Lower leg skin (tissue), 4 donors: ENCODE data around the gene GLP2R. TPM values are rescaled to one million over a fixed set of nuclear protein-coding genes. Genes with fewer than 3 reads are reported as not detected.

Experiments used
- DNase-seq, 2 donors: peaks; one replicate each; pipeline ENCODE4 v3.0.0-alpha.2; 2019; ENCODE audit warnings: low spot score in 2 of 2
- H3K4me3 ChIP-seq: fragments of 200-600 bp; sonication (generic); 2 replicates; pipeline ENCODE4 v1.5.1; 2017; ENCODE audit warnings: mild to moderate bottlenecking, low read depth; ENCODE audit not compliant: poor library complexity, severe bottlenecking
- POLR2A ChIP-seq, 2 donors: fragments of 450-650 bp; IDR thresholded peaks; one replicate each; pipeline ENCODE4 v1.6.1; 2016 to 2017; ENCODE audit warnings: antibody characterized with exemption in 2 of 2, mild to moderate bottlenecking in 1 of 2, moderate library complexity in 1 of 2
- WGBS, 2 donors: methylation state at CpG; one replicate each; pipeline ENCODE4 v1.1.5; 2018; 5-methylcytosine and 5-hydroxymethylcytosine counted together
- intact Hi-C: fragments of 100-400 bp; cut with DNase I; formaldehyde crosslinking; loops from one replicate; pipeline ENCODE4 v1.15.0; 2023; ENCODE audit warnings: low total_unique reads
- total RNA-seq, 4 donors: library from RNA; depleted of rRNA; stranded (reverse); fragments of >200 nt; gene quantifications; one replicate each; pipeline ENCODE4 v1.1.0, GENCODE V29; 2016
- TF ChIP-seq, protein P1 (sequence below), 3 donors: fragments of 450-650 bp; IDR thresholded peaks; one replicate each; pipeline ENCODE4 v1.5.1; 2016; ENCODE audit warnings: antibody characterized with exemption in 3 of 3, mild to moderate bottlenecking in 3 of 3, moderate library complexity in 2 of 3

The GLP2R gene
- total RNA-seq, 4 donors from 2014 or later = 1.9 TPM; not detected in 3

DNA sequence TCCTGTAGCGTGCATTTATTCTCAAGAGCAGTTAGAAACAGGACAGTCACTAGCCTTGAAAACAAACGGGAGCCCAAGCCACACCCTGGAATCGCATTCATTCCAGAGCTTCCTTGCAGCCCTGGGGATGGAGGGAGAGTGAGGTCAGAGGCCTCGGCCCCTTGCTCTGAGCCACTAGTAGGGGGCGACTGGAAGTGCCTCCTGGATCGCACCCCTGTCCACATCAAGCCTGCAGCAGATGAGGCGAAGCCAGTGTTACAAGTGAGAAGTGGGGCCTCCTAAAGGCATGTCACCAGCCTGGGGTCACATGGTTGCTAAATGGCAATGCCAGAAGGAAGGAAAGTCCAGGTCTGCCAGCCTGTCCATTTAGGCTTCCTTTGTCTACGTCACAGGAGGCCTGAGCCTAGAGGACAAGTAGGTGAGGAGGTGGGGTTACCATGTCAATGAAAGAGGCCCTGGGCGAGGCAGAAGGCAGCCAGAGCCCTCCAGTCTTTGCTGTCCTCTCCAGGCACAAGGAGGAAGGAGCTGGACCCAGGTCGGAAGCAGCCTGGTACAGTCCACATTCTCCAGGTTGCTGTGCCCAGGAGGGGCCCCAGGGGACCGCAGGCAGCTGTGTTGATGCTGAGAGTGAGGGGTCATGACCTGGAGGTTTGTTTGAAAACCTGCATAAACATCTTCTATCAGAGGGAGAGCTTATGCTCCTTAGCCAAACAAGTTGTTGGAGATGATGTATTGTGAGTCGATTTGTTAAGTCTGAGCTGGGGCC is 82.3 kb downstream of the GLP2R start:
- 34 to 38% methylated on average over 12 of the region's 12 CpGs for WGBS, 2 donors
- no peak for TF ChIP-seq POLR2A (IDR thresholded peaks at IDR 0.05)
- TF ChIP-seq, protein P1, sequence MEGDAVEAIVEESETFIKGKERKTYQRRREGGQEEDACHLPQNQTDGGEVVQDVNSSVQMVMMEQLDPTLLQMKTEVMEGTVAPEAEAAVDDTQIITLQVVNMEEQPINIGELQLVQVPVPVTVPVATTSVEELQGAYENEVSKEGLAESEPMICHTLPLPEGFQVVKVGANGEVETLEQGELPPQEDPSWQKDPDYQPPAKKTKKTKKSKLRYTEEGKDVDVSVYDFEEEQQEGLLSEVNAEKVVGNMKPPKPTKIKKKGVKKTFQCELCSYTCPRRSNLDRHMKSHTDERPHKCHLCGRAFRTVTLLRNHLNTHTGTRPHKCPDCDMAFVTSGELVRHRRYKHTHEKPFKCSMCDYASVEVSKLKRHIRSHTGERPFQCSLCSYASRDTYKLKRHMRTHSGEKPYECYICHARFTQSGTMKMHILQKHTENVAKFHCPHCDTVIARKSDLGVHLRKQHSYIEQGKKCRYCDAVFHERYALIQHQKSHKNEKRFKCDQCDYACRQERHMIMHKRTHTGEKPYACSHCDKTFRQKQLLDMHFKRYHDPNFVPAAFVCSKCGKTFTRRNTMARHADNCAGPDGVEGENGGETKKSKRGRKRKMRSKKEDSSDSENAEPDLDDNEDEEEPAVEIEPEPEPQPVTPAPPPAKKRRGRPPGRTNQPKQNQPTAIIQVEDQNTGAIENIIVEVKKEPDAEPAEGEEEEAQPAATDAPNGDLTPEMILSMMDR (IDR thresholded peaks at IDR 0.05) = no peak
- DNase-seq = no peak
- intact Hi-C loops = no loop called here
- H3K4me3 ChIP-seq = no peak overlapping the region

DNA sequence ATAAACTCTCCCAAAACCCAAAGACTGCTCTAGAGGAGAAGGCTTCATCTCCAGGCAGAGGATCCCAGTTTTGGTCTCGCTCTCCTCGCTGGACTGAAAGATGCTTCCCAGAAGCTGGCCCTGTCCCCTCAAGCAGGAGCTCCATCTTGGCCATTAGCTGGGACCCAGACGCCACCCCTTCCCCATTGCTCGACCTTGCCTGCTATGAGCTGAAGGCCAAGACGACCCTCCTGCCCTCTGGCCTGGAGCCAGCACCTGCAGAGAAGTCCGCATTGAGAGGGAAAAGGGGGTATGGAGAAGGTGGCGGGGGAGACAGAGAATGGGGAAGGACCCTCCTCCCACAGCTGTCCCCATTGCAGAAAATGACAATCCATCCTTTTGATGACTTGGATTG is 82.9 kb downstream of the GLP2R start:
- DNase-seq = no peak
- WGBS, 2 donors = 72 to 78% methylated on average over 7 of the region's 7 CpGs
- intact Hi-C loops = no loop called here
- no peak for TF ChIP-seq POLR2A (IDR thresholded peaks at IDR 0.05)
- TF ChIP-seq, protein P1 (IDR thresholded peaks at IDR 0.05) = no peak
- H3K4me3 ChIP-seq = no peak overlapping the region

DNA sequence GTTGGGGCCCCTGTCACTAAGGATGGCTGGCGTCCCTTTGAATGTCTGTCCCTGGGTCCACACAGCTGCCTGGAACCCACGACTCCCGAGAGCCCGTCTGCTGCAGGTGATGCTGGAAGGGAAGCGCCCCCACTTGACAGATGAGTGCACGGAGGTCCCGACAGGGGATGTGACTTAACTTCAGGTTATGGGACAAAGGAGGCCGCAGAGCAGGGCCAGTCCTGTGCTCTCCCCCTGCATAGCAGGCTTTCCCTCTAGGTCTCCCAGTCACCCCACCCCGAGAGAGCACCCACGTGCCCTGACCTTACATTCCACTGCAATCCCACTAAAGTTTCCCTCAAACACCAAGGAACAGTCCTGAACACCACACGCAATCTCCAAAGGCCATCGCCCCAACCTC is 85.4 kb downstream of the GLP2R start:
- no peak for DNase-seq
- H3K4me3 ChIP-seq = no peak overlapping the region
- TF ChIP-seq, protein P1 (IDR thresholded peaks at IDR 0.05) = no peak
- TF ChIP-seq POLR2A (IDR thresholded peaks at IDR 0.05) = no peak
- 79 to 87% methylated on average over 12 of the region's 12 CpGs for WGBS, 2 donors
- intact Hi-C loops = no loop called here

DNA sequence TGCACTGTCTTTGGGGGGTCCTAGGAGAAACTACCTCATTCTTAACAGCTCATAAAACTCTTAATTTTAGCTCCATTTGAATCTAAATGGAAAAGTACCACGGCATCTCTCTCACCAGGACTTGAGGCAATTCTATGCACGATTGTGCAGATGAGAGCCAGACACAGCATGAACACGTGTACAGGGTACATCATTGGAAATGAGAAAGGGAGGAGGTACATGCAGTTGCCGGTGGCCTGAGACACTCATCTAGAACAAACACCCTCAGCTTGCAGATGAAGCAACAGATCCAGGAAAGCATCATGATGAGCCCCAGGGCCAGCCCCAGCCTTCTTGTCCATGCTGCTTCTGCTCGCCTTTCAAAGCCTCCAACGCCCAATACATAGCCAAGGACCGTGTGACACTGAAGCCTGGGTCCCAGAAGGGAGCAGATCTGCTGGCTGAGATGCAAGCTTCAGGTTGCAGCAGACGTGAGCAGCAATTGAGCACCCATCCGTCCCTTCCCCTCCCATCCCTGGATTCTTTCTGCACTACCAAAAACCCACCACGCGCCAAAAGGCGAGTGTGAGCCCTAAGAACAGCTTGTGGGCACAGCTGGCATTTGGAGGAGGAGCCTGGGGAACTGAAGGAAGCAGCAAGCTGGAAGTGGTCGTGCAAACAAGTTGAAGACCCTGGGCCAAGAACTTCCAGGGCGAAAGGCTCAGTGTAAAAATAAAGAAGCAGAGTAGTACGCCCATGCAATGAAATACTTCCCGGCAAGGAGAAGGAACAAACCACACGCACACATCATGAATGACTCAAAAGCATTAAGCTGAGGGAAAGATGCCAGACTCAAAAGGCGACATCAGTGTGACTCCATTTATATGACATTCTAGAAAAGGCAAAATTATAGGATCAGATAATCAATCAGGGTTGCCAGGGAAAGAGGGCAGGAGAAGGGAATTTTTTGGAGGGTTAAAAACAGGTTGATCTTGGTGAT is 86.7 kb downstream of the GLP2R start:
- DNase-seq = no peak

DNA sequence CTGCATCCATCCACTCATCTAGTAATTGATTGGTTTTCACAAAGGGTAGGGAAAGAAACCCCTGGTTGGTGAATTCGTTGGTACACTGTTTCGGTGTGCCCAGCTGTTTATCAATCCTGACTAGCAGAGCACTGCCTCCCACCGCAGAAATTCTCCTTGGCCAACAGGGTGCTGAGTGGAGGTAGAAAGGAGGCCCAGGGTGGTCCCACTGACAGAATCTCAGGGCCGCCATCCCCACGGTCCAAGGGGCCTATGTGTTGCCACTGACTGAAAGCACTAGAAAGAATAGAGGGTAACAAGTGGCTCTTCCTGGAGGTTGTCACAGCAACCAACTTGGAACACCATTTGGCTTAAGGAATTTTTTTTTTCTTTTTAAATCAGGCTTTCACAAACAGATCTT is 87.8 kb downstream of the GLP2R start:
- no peak for DNase-seq
- WGBS, 2 donors = 83 to 93% methylated on average over 5 of the region's 5 CpGs
- intact Hi-C loops = no loop called here

More for the DNA sequence above, 86.7 kb downstream of the GLP2R start:
- TF ChIP-seq, protein P1 (IDR thresholded peaks at IDR 0.05) = no peak
- no peak for TF ChIP-seq POLR2A (IDR thresholded peaks at IDR 0.05)
- intact Hi-C loops = no loop called here
- 69 to 70% methylated on average over 18 of the region's 18 CpGs for WGBS, 2 donors
- H3K4me3 ChIP-seq = no peak overlapping the region

More for the DNA sequence above, 87.8 kb downstream of the GLP2R start:
- TF ChIP-seq POLR2A (IDR thresholded peaks at IDR 0.05) = no peak
- TF ChIP-seq, protein P1 (IDR thresholded peaks at IDR 0.05) = no peak
- H3K4me3 ChIP-seq = no peak overlapping the region
